IMR-90 (cell line): ENCODE data around the gene PODXL. TPM values are rescaled to one million over a fixed set of nuclear protein-coding genes. Genes with fewer than 3 reads are reported as not detected.

Experiments used
- ATAC-seq: fragments of 200-7000 bp; cut with Tn5 transposase; 2 replicates; pipeline ENCODE4 v1.9.1; 2020; ENCODE audit warnings: low read depth, mild to moderate bottlenecking, moderate library complexity
- BruUV-seq: library from RNA; stranded (reverse); fragments of 400-500 nt; replicated peaks from 2 replicates; lab custom pipeline; 2021; lab: Mats Ljungman, UMichigan
- CTCF ChIA-PET: fragments of 300-600 bp; formaldehyde crosslinking; extraction: SDS; loops from one replicate; lab custom pipeline; 2021; ENCODE audit warnings: antibody characterized with exemption; lab: Yijun Ruan, JAX
- POLR2A ChIA-PET: fragments of 300-600 bp; sonication (Branson Sonifier 250); formaldehyde crosslinking; loops from one replicate; lab custom pipeline; 2022; ENCODE audit warnings: antibody characterized with exemption; ENCODE audit not compliant: unreplicated experiment; lab: Charles Lee
- DNase-seq: peaks from one replicate; pipeline ENCODE4 v3.0.0; 2013
- H2AFZ ChIP-seq: replicated peaks from 2 replicates; pipeline ENCODE3; 2013; ENCODE audit warnings: low read length, mild to moderate bottlenecking; ENCODE audit not compliant: poor library complexity
- H2AK5ac ChIP-seq: 2 replicates; pipeline ENCODE4 v1.6.1; 2013; ENCODE audit warnings: low read depth, low read length, inconsistent platforms
- H2AK9ac ChIP-seq: replicated peaks from 2 replicates; pipeline ENCODE3; 2013; ENCODE audit warnings: mild to moderate bottlenecking, low read depth, low read length, moderate library complexity; ENCODE audit not compliant: poor library complexity
- H2BK120ac ChIP-seq: 2 replicates; pipeline ENCODE4 v1.6.1; 2013; ENCODE audit warnings: low read depth, low read length, inconsistent platforms
- H2BK15ac ChIP-seq: 3 replicates; pipeline ENCODE4 v1.6.1; 2013; ENCODE audit warnings: low read depth, low read length, inconsistent platforms
- H2BK20ac ChIP-seq: 2 replicates; pipeline ENCODE4 v1.6.1; 2013; ENCODE audit warnings: low read depth, mild to moderate bottlenecking, inconsistent platforms, low read length, moderate library complexity
- H2BK5ac ChIP-seq: 2 replicates; pipeline ENCODE4 v1.6.1; 2013; ENCODE audit warnings: mild to moderate bottlenecking, low read depth, low read length, inconsistent platforms; ENCODE audit not compliant: poor library complexity, severe bottlenecking
- H3K14ac ChIP-seq: replicated peaks from 2 replicates; pipeline ENCODE4 v1.6.1; 2013; ENCODE audit warnings: low read depth, low read length, inconsistent platforms
- H3K18ac ChIP-seq: 2 replicates; pipeline ENCODE4 v1.6.1; 2013; ENCODE audit warnings: low read depth, low read length, control low read depth
- H3K23ac ChIP-seq: 2 replicates; pipeline ENCODE4 v1.6.1; 2013; ENCODE audit warnings: low read depth, low read length, inconsistent platforms
- H3K27ac ChIP-seq: 2 replicates; pipeline ENCODE4 v1.5.1; 2013; ENCODE audit warnings: mild to moderate bottlenecking, control low read depth, low read length; ENCODE audit not compliant: insufficient read depth
- H3K27me3 ChIP-seq: 2 replicates; pipeline ENCODE4 v1.6.1; 2013; ENCODE audit warnings: low read length; ENCODE audit not compliant: control insufficient read depth, insufficient read depth
- H3K36me3 ChIP-seq: 2 replicates; pipeline ENCODE4 v1.6.1; 2013; ENCODE audit warnings: low read length, mixed read lengths; ENCODE audit not compliant: control insufficient read depth, insufficient read depth
- H3K4ac ChIP-seq: 2 replicates; pipeline ENCODE4 v1.6.1; 2013; ENCODE audit warnings: low read depth, low read length, inconsistent platforms
- H3K4me1 ChIP-seq: 2 replicates; pipeline ENCODE4 v1.6.1; 2013; ENCODE audit warnings: low read length, mixed read lengths; ENCODE audit not compliant: control insufficient read depth, insufficient read depth
- H3K4me2 ChIP-seq: 2 replicates; pipeline ENCODE4 v1.6.1; 2013; ENCODE audit warnings: low read depth, mild to moderate bottlenecking, control low read depth, low read length, moderate library complexity
- H3K4me3 ChIP-seq: 2 replicates; pipeline ENCODE4 v1.5.1; 2013; ENCODE audit warnings: low read depth, mild to moderate bottlenecking, control low read depth, low read length, moderate library complexity; ENCODE audit not compliant: insufficient read depth
- H3K56ac ChIP-seq: 2 replicates; pipeline ENCODE4 v1.6.1; 2013; ENCODE audit warnings: low read length, inconsistent platforms; ENCODE audit not compliant: insufficient read depth; ENCODE audit errors: extremely low read depth
- H3K79me1 ChIP-seq, 2 experiments: 2 replicates each; pipeline ENCODE4 v1.6.1; 2013; ENCODE audit warnings: low read length in 2 of 2, inconsistent platforms in 1 of 2, low read depth in 1 of 2
- H3K9ac ChIP-seq: 2 replicates; pipeline ENCODE4 v1.6.1; 2013; ENCODE audit warnings: low read depth, low read length, control low read depth
- H3K9me1 ChIP-seq: 2 replicates; pipeline ENCODE4 v1.6.1; 2013; ENCODE audit warnings: low read length, inconsistent platforms; ENCODE audit not compliant: insufficient read depth
- H3K9me3 ChIP-seq: 2 replicates; pipeline ENCODE4 v1.6.1; 2013; ENCODE audit warnings: low read length; ENCODE audit not compliant: control insufficient read depth, insufficient read depth
- H4K20me1 ChIP-seq: 2 replicates; pipeline ENCODE4 v1.6.1; 2013; ENCODE audit warnings: low read length, inconsistent platforms; ENCODE audit not compliant: insufficient read depth
- H4K5ac ChIP-seq: 2 replicates; pipeline ENCODE4 v1.6.1; 2013; ENCODE audit warnings: mild to moderate bottlenecking, low read depth, low read length, control low read depth
- H4K8ac ChIP-seq, 2 experiments: 2 replicates each; pipeline ENCODE4 v1.6.1; 2013; ENCODE audit warnings: low read depth in 2 of 2, low read length in 2 of 2, control low read depth in 1 of 2, inconsistent platforms in 1 of 2
- H4K91ac ChIP-seq: 2 replicates; pipeline ENCODE4 v1.6.1; 2013; ENCODE audit warnings: low read depth, low read length, inconsistent platforms; ENCODE audit not compliant: insufficient read depth
- BHLHE40 ChIP-seq: fragments of 150-350 bp; IDR thresholded peaks from 2 replicates; pipeline ENCODE4 v1.6.1; 2016; ENCODE audit warnings: mild to moderate bottlenecking, low read depth, low read length
- CEBPB ChIP-seq: IDR thresholded peaks from 2 replicates; pipeline ENCODE4 v1.6.1; 2012; ENCODE audit warnings: low read depth, low read length, improper control_type of control experiment
- ELK1 ChIP-seq: fragments of 150-350 bp; IDR thresholded peaks from 2 replicates; pipeline ENCODE4 v1.6.1; 2016; ENCODE audit warnings: low read depth, mild to moderate bottlenecking, low read length, moderate library complexity, borderline replicate concordance
- MXI1 ChIP-seq: IDR thresholded peaks from 2 replicates; pipeline ENCODE4 v1.6.1; 2012; ENCODE audit warnings: low read depth, mild to moderate bottlenecking, low read length, moderate library complexity, borderline replicate concordance
- NFE2L2 ChIP-seq: fragments of 150-350 bp; IDR thresholded peaks from 2 replicates; pipeline ENCODE4 v1.6.1; 2016; ENCODE audit warnings: low read depth, mild to moderate bottlenecking, low read length
- WGBS, 2 experiments: methylation state at CpG; one replicate each; pipeline versions ENCODE4 v1.1.5 to v1.1.7; 2013; ENCODE audit warnings: missing lambda C conversion rate in 2 of 2; ENCODE audit not compliant: insufficient read length in 1 of 2; ENCODE audit errors: extremely low coverage in 2 of 2; 5-methylcytosine and 5-hydroxymethylcytosine counted together
- dilution Hi-C: fragments of 300-500 bp; cut with HindIII; formaldehyde crosslinking; loops from one replicate; pipeline ENCODE4 v1.14.3; 2018; ENCODE audit warnings: low sequenced_read_pairs; ENCODE audit not compliant: unreplicated experiment
- in situ Hi-C: fragments of 300-500 bp; cut with MboI; formaldehyde crosslinking; loops from 3 replicates; pipeline ENCODE4 v1.14.3; 2019; ENCODE audit warnings: low sequenced_read_pairs, inconsistent platforms, mixed read lengths
- intact Hi-C: fragments of 100-400 bp; cut with micrococcal nuclease; formaldehyde crosslinking; loops from 2 replicates; pipeline ENCODE4 v1.10.0; 2022
- polyA plus RNA-seq, 3 experiments: library from polyadenylated mRNA; depleted of rRNA; stranded (reverse); fragments of >200 nt; gene quantifications; 2 replicates each; pipeline ENCODE4 v1.2.3, GENCODE V29; 2012; ENCODE audit warnings: low replicate concordance in 1 of 3
- total RNA-seq: library from RNA; depleted of rRNA; stranded (reverse); fragments of >200 nt; gene quantifications from 2 replicates; pipeline ENCODE4 v1.2.3, GENCODE V29; 2012

The PODXL gene
- total and polyA plus RNA-seq, 2 of the 4 experiments (the other 2 are of a cell fraction): 1.3 to 3.8 TPM

DNA sequence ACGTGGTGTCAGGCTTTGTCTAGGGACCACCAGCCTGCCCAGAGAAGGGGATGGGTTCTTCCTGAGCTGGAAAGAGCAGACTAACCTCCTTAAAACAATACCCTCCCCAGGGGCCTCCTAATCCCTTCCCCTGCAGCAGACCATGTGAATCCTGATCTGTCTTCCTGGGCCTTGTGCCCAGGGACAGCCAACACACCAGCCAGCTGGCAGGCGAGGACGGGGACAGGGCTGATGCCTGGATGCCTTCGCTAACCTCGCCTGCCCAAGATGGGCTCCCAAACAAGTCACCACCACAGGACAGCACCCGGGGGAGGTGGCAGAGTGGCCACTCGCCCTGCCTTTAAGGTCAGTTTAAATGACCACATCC, 17.6 kb downstream of the PODXL start:
- H3K79me1 ChIP-seq: peaks cover 5 to 30% of the 10 kb centered on the region in 2 experiments; a peak in 3 of 4 replicates
- H3K9me1 ChIP-seq: peaks cover 18% of the 10 kb centered on the region
- peak overlapping the region; percentile 42 for H2BK20ac ChIP-seq
- peak overlapping the region; percentile 91 for H2AK9ac ChIP-seq
- DNase-seq (no peak), ATAC-seq (peak; percentile 8; the same call in 1 of the 2 replicates)
- in situ Hi-C loops (no loop called here), dilution Hi-C loops (no loop called here), intact Hi-C loops (no loop called here)
- no peak overlapping the region for H3K23ac ChIP-seq
- no peak overlapping the region for H3K27ac ChIP-seq
- no peak overlapping the region for H3K4me2 ChIP-seq
- H2BK15ac ChIP-seq: peak overlapping the region; percentile 13; the same call in 1 of the 3 replicates
- no peak overlapping the region for H3K9ac ChIP-seq
- no peaks in the 10 kb centered on the region for H4K20me1 ChIP-seq
- peak overlapping the region; percentile 82 for H2AFZ ChIP-seq
- no TSS peak for BruUV-seq
- H4K5ac ChIP-seq: no peak overlapping the region; the same call in 1 of the 2 replicates
- peak overlapping the region; percentile 69 for H3K4ac ChIP-seq
- 44% methylated on average over 2 of the region's 7 CpGs; no CpG with 5 or more reads in 1 of the 2 experiments for WGBS, 2 experiments
- H3K4me1 ChIP-seq: peaks cover 9% of the 10 kb centered on the region
- peak overlapping the region; percentile 10 for H3K14ac ChIP-seq
- peak overlapping the region; percentile 70 for H2BK5ac ChIP-seq
- ChIA-PET POLR2A (no interaction called here), CTCF (no interaction called here)
- H3K4me3 ChIP-seq: no peak overlapping the region
- H2BK120ac ChIP-seq: peak overlapping the region; percentile 20
- H4K91ac ChIP-seq: peak overlapping the region; percentile 73; the same call in 1 of the 2 replicates
- peak overlapping the region in 1 of 2 experiments; percentile 32; a peak in 2 of 4 replicates for H4K8ac ChIP-seq
- H3K9me3 ChIP-seq: no peaks in the 10 kb centered on the region
- TF ChIP-seq BHLHE40 (no peak), NFE2L2 (no peak), MXI1 (no peak), CEBPB (no peak), ELK1 (no peak)
- no peaks in the 10 kb centered on the region for H3K27me3 ChIP-seq
- no peaks in the 10 kb centered on the region for H3K36me3 ChIP-seq
- no peak overlapping the region for H3K56ac ChIP-seq
- no peak overlapping the region for H3K18ac ChIP-seq
- H2AK5ac ChIP-seq: peak overlapping the region; percentile 66; the same call in 1 of the 2 replicates
